Panc1 (cell line): Measurements from ENCODE around the gene SNX13. TPM values are rescaled to one million over a fixed set of nuclear protein-coding genes. Genes with fewer than 3 reads are reported as not detected.

Experiments
- ATAC-seq: fragments of 200-7000 bp; cut with Tn5 transposase; 2 replicates; pipeline ENCODE4 v1.9.1; 2020; ENCODE audit warnings: mild to moderate bottlenecking, moderate library complexity
- BruUV-seq: library from RNA; stranded (reverse); fragments of 400-500 nt; replicated peaks from 2 replicates; lab custom pipeline; 2021; lab: Mats Ljungman, UMichigan
- CTCF ChIA-PET: fragments of 300-600 bp; sonication (Branson Sonifier 250); formaldehyde crosslinking; loops from one replicate; lab custom pipeline; 2022; ENCODE audit warnings: antibody characterized with exemption; lab: Charles Lee
- POLR2A ChIA-PET: fragments of 300-600 bp; sonication (Branson Sonifier 250); formaldehyde crosslinking; loops from one replicate; lab custom pipeline; 2022; ENCODE audit warnings: antibody characterized with exemption; lab: Charles Lee
- DNase-seq: peaks from one replicate; pipeline ENCODE4 v3.0.0-alpha.2; 2010; ENCODE audit warnings: low read depth, low spot score
- H3K27ac ChIP-seq: 2 replicates; pipeline ENCODE4 v1.5.1; 2011; ENCODE audit warnings: mild to moderate bottlenecking, low read length, inconsistent platforms
- H3K27me3 ChIP-seq: fragments of 200-500 bp; sonication (Bioruptor generic); 2 replicates; pipeline ENCODE4 v1.6.0; 2014; ENCODE audit warnings: low read length, inconsistent platforms; ENCODE audit not compliant: control insufficient read depth, insufficient read depth
- H3K36me3 ChIP-seq: fragments of 200-500 bp; sonication (Bioruptor generic); 2 replicates; pipeline ENCODE4 v1.5.1; 2014; ENCODE audit warnings: inconsistent platforms, mild to moderate bottlenecking, low read length, moderate library complexity; ENCODE audit not compliant: control insufficient read depth, insufficient read depth
- H3K4me1 ChIP-seq: 2 replicates; pipeline ENCODE4 v1.5.1; 2011; ENCODE audit warnings: inconsistent platforms, mild to moderate bottlenecking, low read length, moderate library complexity; ENCODE audit not compliant: control insufficient read depth, insufficient read depth
- H3K4me3 ChIP-seq, 2 experiments: 2 replicates each; pipeline ENCODE4 v1.5.1; 2011 to 2012; ENCODE audit warnings: low read depth in 2 of 2, low read length in 2 of 2, mild to moderate bottlenecking in 2 of 2, inconsistent platforms in 1 of 2, moderate library complexity in 1 of 2
- H3K9me3 ChIP-seq: fragments of 200-500 bp; sonication (Bioruptor generic); 2 replicates; pipeline ENCODE4 v1.5.1; 2014; ENCODE audit warnings: low read depth, mild to moderate bottlenecking, inconsistent platforms, low read length, moderate library complexity; ENCODE audit not compliant: control insufficient read depth, insufficient read depth
- POLR2AphosphoS5 ChIP-seq: IDR thresholded peaks from 2 replicates; pipeline ENCODE4 v1.6.1; 2012; ENCODE audit warnings: mild to moderate bottlenecking, low read depth, low read length, moderate library complexity
- SIN3A ChIP-seq: IDR thresholded peaks from 2 replicates; pipeline ENCODE4 v1.6.1; 2012; ENCODE audit warnings: low read depth, mild to moderate bottlenecking, low read length, moderate library complexity, borderline replicate concordance; ENCODE audit not compliant: insufficient read depth
- TCF7L2 ChIP-seq: IDR thresholded peaks from 2 replicates; pipeline ENCODE4 v1.6.1; 2011; ENCODE audit warnings: mild to moderate bottlenecking, low read depth, low read length, inconsistent platforms
- in situ Hi-C: cut with HindIII; loops from 2 replicates; pipeline ENCODE4 v1.10.0; 2016; ENCODE audit warnings: low sequenced_read_pairs, low pct_unique_long_range_greater_than_20kb
- intact Hi-C: fragments of 100-400 bp; cut with micrococcal nuclease; formaldehyde crosslinking; loops from one replicate; pipeline ENCODE4 v1.10.0; 2022; ENCODE audit not compliant: unreplicated experiment
- total RNA-seq: library from RNA; stranded (reverse); gene quantifications from one replicate; pipeline ENCODE4 v1.2.1, GENCODE V29; 2021; ENCODE audit not compliant: unreplicated experiment
- TF ChIP-seq, protein P1 (sequence below), 2 experiments: IDR thresholded peaks; 2 replicates each; pipeline ENCODE4 v1.6.1; 2011 to 2012; ENCODE audit warnings: low read depth in 2 of 2, control low read depth in 1 of 2, low read length in 1 of 2, mild to moderate bottlenecking in 1 of 2, moderate library complexity in 1 of 2; ENCODE audit not compliant: insufficient read depth in 1 of 2
- TF ChIP-seq, protein P2 (sequence below): fragments of 450-650 bp; IDR thresholded peaks from 2 replicates; pipeline ENCODE4 v1.5.1; 2017; ENCODE audit warnings: mild to moderate bottlenecking

SNX13 gene
- total RNA-seq, 1 experiment from 2014 or later: 53.3 TPM

DNA sequence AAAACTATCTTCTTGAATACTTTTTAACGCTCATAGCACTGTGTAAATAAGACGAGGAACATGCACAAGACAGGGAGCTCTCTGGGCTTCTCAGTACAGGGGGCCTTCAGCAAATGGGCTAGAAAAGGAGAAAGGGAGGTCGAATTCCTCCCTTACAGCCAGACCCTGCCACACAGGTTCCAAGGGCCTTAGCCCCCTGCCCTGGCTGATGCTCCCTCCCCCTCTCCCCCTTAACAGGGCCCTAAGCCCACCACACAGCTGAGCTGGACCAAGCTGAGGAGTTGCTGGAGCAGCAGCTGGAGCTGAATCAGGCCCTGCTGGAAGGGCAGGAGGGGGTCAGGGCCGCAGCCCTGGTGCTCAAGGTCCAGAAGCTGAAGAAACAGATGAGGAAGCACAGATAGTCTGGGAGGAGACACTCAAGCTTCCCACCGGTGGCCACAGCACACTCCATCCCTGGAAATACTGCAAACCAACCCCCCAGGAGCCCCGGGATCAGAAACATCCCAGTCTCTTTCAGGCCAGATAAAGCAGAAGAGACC is 153.9 kb downstream of the SNX13 start:
- CTCF ChIA-PET: no interaction called here
- BruUV-seq: no TSS peak
- DNase-seq (no peak), ATAC-seq (no peak)
- POLR2A ChIA-PET: no interaction called here
- TF ChIP-seq, protein P1, sequence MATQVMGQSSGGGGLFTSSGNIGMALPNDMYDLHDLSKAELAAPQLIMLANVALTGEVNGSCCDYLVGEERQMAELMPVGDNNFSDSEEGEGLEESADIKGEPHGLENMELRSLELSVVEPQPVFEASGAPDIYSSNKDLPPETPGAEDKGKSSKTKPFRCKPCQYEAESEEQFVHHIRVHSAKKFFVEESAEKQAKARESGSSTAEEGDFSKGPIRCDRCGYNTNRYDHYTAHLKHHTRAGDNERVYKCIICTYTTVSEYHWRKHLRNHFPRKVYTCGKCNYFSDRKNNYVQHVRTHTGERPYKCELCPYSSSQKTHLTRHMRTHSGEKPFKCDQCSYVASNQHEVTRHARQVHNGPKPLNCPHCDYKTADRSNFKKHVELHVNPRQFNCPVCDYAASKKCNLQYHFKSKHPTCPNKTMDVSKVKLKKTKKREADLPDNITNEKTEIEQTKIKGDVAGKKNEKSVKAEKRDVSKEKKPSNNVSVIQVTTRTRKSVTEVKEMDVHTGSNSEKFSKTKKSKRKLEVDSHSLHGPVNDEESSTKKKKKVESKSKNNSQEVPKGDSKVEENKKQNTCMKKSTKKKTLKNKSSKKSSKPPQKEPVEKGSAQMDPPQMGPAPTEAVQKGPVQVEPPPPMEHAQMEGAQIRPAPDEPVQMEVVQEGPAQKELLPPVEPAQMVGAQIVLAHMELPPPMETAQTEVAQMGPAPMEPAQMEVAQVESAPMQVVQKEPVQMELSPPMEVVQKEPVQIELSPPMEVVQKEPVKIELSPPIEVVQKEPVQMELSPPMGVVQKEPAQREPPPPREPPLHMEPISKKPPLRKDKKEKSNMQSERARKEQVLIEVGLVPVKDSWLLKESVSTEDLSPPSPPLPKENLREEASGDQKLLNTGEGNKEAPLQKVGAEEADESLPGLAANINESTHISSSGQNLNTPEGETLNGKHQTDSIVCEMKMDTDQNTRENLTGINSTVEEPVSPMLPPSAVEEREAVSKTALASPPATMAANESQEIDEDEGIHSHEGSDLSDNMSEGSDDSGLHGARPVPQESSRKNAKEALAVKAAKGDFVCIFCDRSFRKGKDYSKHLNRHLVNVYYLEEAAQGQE (IDR thresholded peaks at IDR 0.05; ENCODE audit: insufficient read depth in 1 of 2, low read depth in 2 of 2, low read length in 1 of 2): no peak
- TF ChIP-seq TCF7L2 (no peak), SIN3A (no peak), POLR2AphosphoS5 (no peak)
- TF ChIP-seq, protein P2, sequence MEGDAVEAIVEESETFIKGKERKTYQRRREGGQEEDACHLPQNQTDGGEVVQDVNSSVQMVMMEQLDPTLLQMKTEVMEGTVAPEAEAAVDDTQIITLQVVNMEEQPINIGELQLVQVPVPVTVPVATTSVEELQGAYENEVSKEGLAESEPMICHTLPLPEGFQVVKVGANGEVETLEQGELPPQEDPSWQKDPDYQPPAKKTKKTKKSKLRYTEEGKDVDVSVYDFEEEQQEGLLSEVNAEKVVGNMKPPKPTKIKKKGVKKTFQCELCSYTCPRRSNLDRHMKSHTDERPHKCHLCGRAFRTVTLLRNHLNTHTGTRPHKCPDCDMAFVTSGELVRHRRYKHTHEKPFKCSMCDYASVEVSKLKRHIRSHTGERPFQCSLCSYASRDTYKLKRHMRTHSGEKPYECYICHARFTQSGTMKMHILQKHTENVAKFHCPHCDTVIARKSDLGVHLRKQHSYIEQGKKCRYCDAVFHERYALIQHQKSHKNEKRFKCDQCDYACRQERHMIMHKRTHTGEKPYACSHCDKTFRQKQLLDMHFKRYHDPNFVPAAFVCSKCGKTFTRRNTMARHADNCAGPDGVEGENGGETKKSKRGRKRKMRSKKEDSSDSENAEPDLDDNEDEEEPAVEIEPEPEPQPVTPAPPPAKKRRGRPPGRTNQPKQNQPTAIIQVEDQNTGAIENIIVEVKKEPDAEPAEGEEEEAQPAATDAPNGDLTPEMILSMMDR: no peak
- H3K9me3 ChIP-seq: no peaks in the 10 kb centered on the region
- intact Hi-C loops: no loop called here
- no peak overlapping the region for H3K4me3 ChIP-seq
- no peaks in the 10 kb centered on the region for H3K27me3 ChIP-seq
- no peaks in the 10 kb centered on the region for H3K36me3 ChIP-seq
- in situ Hi-C loops: no loop called here
- no peak overlapping the region for H3K27ac ChIP-seq
- H3K4me1 ChIP-seq: 0 out of 2 replicates have a peak, but pooled peaks cover 10% of the 10 kb centered on the region

DNA sequence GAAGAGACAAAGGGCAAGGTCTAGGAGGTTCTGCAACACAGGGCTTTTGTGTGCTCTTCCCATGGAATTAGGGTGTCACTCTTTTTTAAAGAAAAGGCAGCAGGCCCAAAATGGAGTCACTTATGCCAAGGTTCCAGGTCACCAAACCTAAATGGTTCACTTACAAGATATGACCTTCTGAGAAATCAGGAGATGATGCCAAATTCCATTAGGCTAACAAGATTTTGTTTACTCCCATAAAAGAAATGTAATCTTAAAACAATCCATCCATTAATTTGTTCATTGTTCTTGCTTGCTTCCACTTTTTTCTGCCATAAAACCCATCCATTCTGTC is 158.1 kb downstream of the SNX13 start:
- no peak for TF ChIP-seq POLR2AphosphoS5
- TF ChIP-seq, protein P1 (IDR thresholded peaks at IDR 0.05; ENCODE audit: insufficient read depth in 1 of 2, low read depth in 2 of 2, low read length in 1 of 2): no peak
- no peak for TF ChIP-seq TCF7L2
- TF ChIP-seq, protein P2: no peak
- no peak for TF ChIP-seq SIN3A
- Histone ChIP-seq H3K9me3 (no peaks in the 10 kb centered on the region), H3K27me3 (no peaks in the 10 kb centered on the region), H3K36me3 (no peaks in the 10 kb centered on the region), H3K27ac (no peak overlapping the region), H3K4me3 (no peak overlapping the region), H3K4me1 (0 out of 2 replicates have a peak, but pooled peaks cover 10% of the 10 kb centered on the region)
- DNase-seq (no peak), ATAC-seq (no peak)
- in situ Hi-C loops (no loop called here), intact Hi-C loops (no loop called here)
- CTCF ChIA-PET: no interaction called here
- POLR2A ChIA-PET: no interaction called here
- no TSS peak for BruUV-seq
